B cell (primary cell): ENCODE data around the gene TMEM25. TPM values are rescaled to one million over a fixed set of nuclear protein-coding genes. Genes with fewer than 3 reads are reported as not detected.

Experiments
- ATAC-seq: fragments of 200-7000 bp; cut with Tn5 transposase; one replicate; pipeline ENCODE4 v1.10.0; 2021; ENCODE audit warnings: low read depth, mild to moderate bottlenecking, moderate number of reproducible peaks, moderate library complexity
- CTCF ChIA-PET: fragments of 350-600 bp; sonication (Branson Sonifier 250); formaldehyde crosslinking; loops from one replicate; lab custom pipeline; 2021; ENCODE audit warnings: antibody characterized with exemption, inconsistent platforms; lab: Charles Lee
- POLR2A ChIA-PET: fragments of 350-600 bp; sonication (Branson Sonifier 250); formaldehyde crosslinking; loops from one replicate; lab custom pipeline; 2021; ENCODE audit warnings: antibody characterized with exemption; lab: Charles Lee
- DNase-seq: peaks from one replicate; pipeline ENCODE4 v3.0.0; 2013
- H2AFZ ChIP-seq: 2 replicates; pipeline ENCODE4 v1.6.1; 2012; ENCODE audit warnings: mild to moderate bottlenecking, low read depth, low read length; ENCODE audit not compliant: insufficient read depth, poor library complexity, severe bottlenecking
- H3K27ac ChIP-seq, 2 donors: 1 replicate in 1 of 2; 2 replicates in 1 of 2; pipeline ENCODE4 v1.5.1; 2012 to 2013; ENCODE audit warnings: low read length in 2 of 2, mild to moderate bottlenecking in 2 of 2, moderate library complexity in 1 of 2
- H3K27me3 ChIP-seq, 4 experiments: fragments of 200-600 bp in 1 of 4; sonication (generic) in 1 of 4; replicated peaks in 1 of 4; 1 replicate in 2 of 4; 2 replicates in 2 of 4; pipeline versions ENCODE4 v1.6.1 to v1.7.0; 2013 to 2016; ENCODE audit warnings: low read length in 3 of 4, mild to moderate bottlenecking in 2 of 4, mixed read lengths in 1 of 4, moderate library complexity in 1 of 4; ENCODE audit not compliant: insufficient read depth in 4 of 4, control insufficient read depth in 3 of 4; ENCODE audit errors: control extremely low read depth in 1 of 4
- H3K36me3 ChIP-seq, 2 experiments: replicated peaks in 1 of 2; 1 replicate in 1 of 2; 2 replicates in 1 of 2; pipeline versions ENCODE4 v1.6.1 to v1.7.1; 2013; ENCODE audit warnings: low read length in 1 of 2; ENCODE audit not compliant: insufficient read depth in 2 of 2, control insufficient read depth in 1 of 2; ENCODE audit errors: control extremely low read depth in 1 of 2, extremely low read depth in 1 of 2
- H3K4me1 ChIP-seq, 2 donors: fragments of 200-600 bp in 1 of 2; sonication (generic) in 1 of 2; 1 replicate in 1 of 2; 2 replicates in 1 of 2; pipeline versions ENCODE4 v1.5.1 to v1.6.1; 2013 to 2017; ENCODE audit warnings: low read length in 2 of 2; ENCODE audit not compliant: control insufficient read depth in 2 of 2, insufficient read depth in 2 of 2
- H3K4me2 ChIP-seq: replicated peaks from 2 replicates; pipeline ENCODE3; 2012; ENCODE audit warnings: mild to moderate bottlenecking, low read depth, low read length; ENCODE audit not compliant: poor library complexity, severe bottlenecking
- H3K4me3 ChIP-seq, 5 experiments: fragments of 200-600 bp in 1 of 5; sonication (generic) in 1 of 5; 1 replicate in 3 of 5; 2 replicates in 2 of 5; pipeline versions ENCODE4 v1.5.1 to v1.7.0; 2011 to 2016; ENCODE audit warnings: low read length in 4 of 5, mild to moderate bottlenecking in 4 of 5, low read depth in 2 of 5, control low read depth in 1 of 5, moderate library complexity in 1 of 5; ENCODE audit not compliant: insufficient read depth in 1 of 5; ENCODE audit errors: control extremely low read depth in 1 of 5, extremely low read depth in 1 of 5
- H3K79me2 ChIP-seq: fragments of 200-600 bp; sonication (generic); one replicate; pipeline ENCODE4 v1.6.0; 2016; ENCODE audit warnings: low read length; ENCODE audit not compliant: control insufficient read depth, insufficient read depth
- H3K9ac ChIP-seq: fragments of 200-600 bp; sonication (generic); 2 replicates; pipeline ENCODE4 v1.6.1; 2017; ENCODE audit warnings: mild to moderate bottlenecking, low read length, moderate library complexity
- H3K9me3 ChIP-seq, 3 donors: one replicate each; pipeline versions ENCODE4 v1.6.1 to v1.7.1; 2013; ENCODE audit warnings: low read length in 2 of 3; ENCODE audit not compliant: control insufficient read depth in 2 of 3, insufficient read depth in 1 of 3; ENCODE audit errors: control extremely low read depth in 1 of 3
- H4K20me1 ChIP-seq: 2 replicates; pipeline ENCODE4 v1.6.0; 2012; ENCODE audit warnings: mild to moderate bottlenecking, low read length; ENCODE audit not compliant: insufficient read depth, control insufficient read depth, poor library complexity, severe bottlenecking
- H3K27ac Mint-ChIP-seq: one replicate; pipeline ENCODE4 v1.8.0; 2021; ENCODE audit warnings: mixed read lengths
- H3K27me3 Mint-ChIP-seq: one replicate; pipeline ENCODE4 v1.8.0; 2021; ENCODE audit warnings: mixed read lengths
- H3K4me1 Mint-ChIP-seq: one replicate; pipeline ENCODE4 v1.8.0; 2021; ENCODE audit warnings: mixed read lengths
- H3K4me3 Mint-ChIP-seq: one replicate; pipeline ENCODE4 v1.8.0; 2021; ENCODE audit warnings: mixed read lengths
- H3K9me3 Mint-ChIP-seq: one replicate; pipeline ENCODE4 v1.8.0; 2022; ENCODE audit warnings: mixed read lengths; ENCODE audit not compliant: insufficient read depth
- EZH2 ChIP-seq: IDR thresholded peaks from 2 replicates; pipeline ENCODE4 v1.6.1; 2012; ENCODE audit warnings: borderline replicate concordance, low read depth, mild to moderate bottlenecking, moderate library complexity, low read length; ENCODE audit not compliant: insufficient read depth, poor library complexity, severe bottlenecking
- WGBS: methylation state at CpG from one replicate; pipeline ENCODE4 v1.1.5; 2013; ENCODE audit warnings: missing lambda C conversion rate; ENCODE audit not compliant: insufficient coverage; 5-methylcytosine and 5-hydroxymethylcytosine counted together
- intact Hi-C: fragments of 100-400 bp; cut with micrococcal nuclease; formaldehyde crosslinking; loops from one replicate; pipeline ENCODE4 v1.10.0; 2022
- polyA plus RNA-seq: library from polyadenylated mRNA; depleted of rRNA; stranded (reverse); fragments of >200 nt; gene quantifications from 2 replicates; pipeline ENCODE4 v1.2.3, GENCODE V29; 2012
- total RNA-seq, 2 donors: library from RNA; stranded (reverse); fragments of 120-200 nt in 1 of 2; gene quantifications; 1 replicate in 1 of 2; 2 replicates in 1 of 2; pipeline versions ENCODE4 v1.2.3 to v1.2.4, GENCODE V29; 2013 to 2022
- TF ChIP-seq, protein P1 (sequence below): fragments of 200-600 bp; IDR thresholded peaks from one replicate; pipeline ENCODE4 v1.8.0; 2022; ENCODE audit warnings: antibody characterized with exemption, mild to moderate bottlenecking

Gene TMEM25
- total and polyA plus RNA-seq, 2 donors (not counting 1 experiment from before 2014, with no cell fraction given), result 16.9 to 21.4 TPM

- Mint-ChIP-seq H3K4me3 (no peak overlapping the region), H3K27ac (no peak overlapping the region), H3K27me3 (no peaks in the 10 kb centered on the region), H3K9me3 (no peaks in the 10 kb centered on the region), H3K4me1 (peaks cover 3% of the 10 kb centered on the region)
- no peaks in the 10 kb centered on the region for H3K4me1 ChIP-seq
- H3K36me3 ChIP-seq, result peaks cover 9 to 90% of the 10 kb centered on the region in 2 experiments
- ChIA-PET CTCF (no interaction called here), POLR2A (no interaction called here)
- intact Hi-C loops, result no loop called here
- H2AFZ ChIP-seq, result no peak overlapping the region
- 100% methylated on average over 4 of the region's 5 CpGs for WGBS
- H3K9ac ChIP-seq, result no peak overlapping the region
- no peaks in the 10 kb centered on the region for H3K9me3 ChIP-seq
- H3K27me3 ChIP-seq, result no peaks in the 10 kb centered on the region
- no peaks in the 10 kb centered on the region for H3K79me2 ChIP-seq
- no peak for ATAC-seq
- no peak overlapping the region for H3K27ac ChIP-seq
- no peak overlapping the region for H3K4me2 ChIP-seq
- H4K20me1 ChIP-seq, result no peaks in the 10 kb centered on the region
- no peak for TF ChIP-seq EZH2
- H3K4me3 ChIP-seq, result no peak overlapping the region
- no peak for DNase-seq
These were observed 19.4 kb upstream of the TMEM25 start for GRCh38 chr11:118511601-118512000.

DNA sequence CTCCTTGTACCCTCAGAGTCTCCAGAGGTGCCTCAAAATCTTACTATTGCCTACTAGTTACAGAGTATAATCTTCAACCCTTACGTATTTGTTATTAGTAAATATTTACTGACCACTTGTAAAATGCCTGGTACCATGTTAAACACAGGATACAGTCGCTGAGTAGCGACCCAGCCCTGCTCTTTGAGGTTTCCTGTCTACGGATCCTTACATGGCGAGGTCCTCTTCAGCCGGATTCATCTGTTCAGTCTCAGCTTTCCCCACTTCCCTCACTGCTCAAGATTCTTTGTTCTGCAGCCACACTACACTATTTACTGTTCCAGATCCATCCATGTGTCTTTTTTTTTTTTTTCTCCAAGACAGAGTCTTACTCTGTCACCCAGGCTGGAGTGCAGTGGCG is 16.9 kb upstream of the TMEM25 start:
- H3K4me2 ChIP-seq, result no peak overlapping the region
- intact Hi-C loops, result no loop called here
- Mint-ChIP-seq H3K4me3 (no peak overlapping the region), H3K27ac (peak overlapping the region; percentile 3), H3K9me3 (no peaks in the 10 kb centered on the region), H3K27me3 (no peaks in the 10 kb centered on the region), H3K4me1 (peaks cover 3% of the 10 kb centered on the region)
- CTCF ChIA-PET, result no interaction called here
- peak overlapping the region in 1 of 2 donors; percentile 42 for H3K27ac ChIP-seq
- H3K4me3 ChIP-seq, result no peak overlapping the region
- H3K4me1 ChIP-seq, result no peaks in the 10 kb centered on the region
- no peaks in the 10 kb centered on the region for H3K9me3 ChIP-seq
- no peaks in the 10 kb centered on the region for H4K20me1 ChIP-seq
- ATAC-seq, result no peak
- no peaks in the 10 kb centered on the region for H3K79me2 ChIP-seq
- no peak overlapping the region for H2AFZ ChIP-seq
- DNase-seq, result no peak
- WGBS, result 45% methylated on average over 5 of the region's 7 CpGs
- H3K9ac ChIP-seq, result no peak overlapping the region
- peaks cover 0 to 77% of the 10 kb centered on the region in 2 experiments for H3K36me3 ChIP-seq
- POLR2A ChIA-PET, result no interaction called here
- H3K27me3 ChIP-seq, result no peaks in the 10 kb centered on the region
- TF ChIP-seq, protein P1, sequence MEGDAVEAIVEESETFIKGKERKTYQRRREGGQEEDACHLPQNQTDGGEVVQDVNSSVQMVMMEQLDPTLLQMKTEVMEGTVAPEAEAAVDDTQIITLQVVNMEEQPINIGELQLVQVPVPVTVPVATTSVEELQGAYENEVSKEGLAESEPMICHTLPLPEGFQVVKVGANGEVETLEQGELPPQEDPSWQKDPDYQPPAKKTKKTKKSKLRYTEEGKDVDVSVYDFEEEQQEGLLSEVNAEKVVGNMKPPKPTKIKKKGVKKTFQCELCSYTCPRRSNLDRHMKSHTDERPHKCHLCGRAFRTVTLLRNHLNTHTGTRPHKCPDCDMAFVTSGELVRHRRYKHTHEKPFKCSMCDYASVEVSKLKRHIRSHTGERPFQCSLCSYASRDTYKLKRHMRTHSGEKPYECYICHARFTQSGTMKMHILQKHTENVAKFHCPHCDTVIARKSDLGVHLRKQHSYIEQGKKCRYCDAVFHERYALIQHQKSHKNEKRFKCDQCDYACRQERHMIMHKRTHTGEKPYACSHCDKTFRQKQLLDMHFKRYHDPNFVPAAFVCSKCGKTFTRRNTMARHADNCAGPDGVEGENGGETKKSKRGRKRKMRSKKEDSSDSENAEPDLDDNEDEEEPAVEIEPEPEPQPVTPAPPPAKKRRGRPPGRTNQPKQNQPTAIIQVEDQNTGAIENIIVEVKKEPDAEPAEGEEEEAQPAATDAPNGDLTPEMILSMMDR, result no peak
- no peak for TF ChIP-seq EZH2
